Measurements from ENCODE around the gene KIAA0513. TPM values are rescaled to one million over a fixed set of nuclear protein-coding genes. Genes with fewer than 3 reads are reported as not detected.

The KIAA0513 gene
- total RNA-seq, 1 experiment from 2014 or later: 2.9 TPM

DNA sequence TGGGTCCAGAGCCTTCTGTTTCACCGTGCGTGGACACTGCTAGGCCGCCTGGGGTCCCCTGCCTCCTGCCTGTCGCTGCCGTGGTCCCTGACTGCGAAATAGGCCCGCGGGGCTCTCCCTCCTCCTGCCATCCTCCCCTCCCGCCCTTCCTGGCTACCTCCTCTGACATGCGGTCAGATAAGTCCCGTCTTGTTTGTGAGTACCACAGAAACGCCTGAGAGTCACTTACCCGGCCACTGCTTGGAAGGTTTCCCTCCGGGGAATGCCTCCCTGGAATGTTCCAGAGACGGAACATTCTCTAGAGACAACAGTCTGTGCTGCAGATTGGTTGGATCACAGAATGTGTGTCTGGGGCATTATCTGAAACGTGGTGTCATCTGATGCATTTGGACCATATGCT is 61.9 kb downstream of the KIAA0513 start:
- H3K9me3 ChIP-seq (ENCODE audit: low read depth, low read length, poor library complexity, severe bottlenecking): no peaks in the 10 kb centered on the region
- CTCF ChIA-PET: no interaction called here
- POLR2A ChIA-PET (ENCODE audit: low non-redundant PET): no interaction called here
- no peaks in the 10 kb centered on the region for H3K4me1 ChIP-seq (ENCODE audit: insufficient read depth, low read length, poor library complexity, severe bottlenecking)
- no peak for DNase-seq (ENCODE audit: low spot score)
- H3K36me3 ChIP-seq (ENCODE audit: insufficient read depth, low read length, poor library complexity, severe bottlenecking): no peaks in the 10 kb centered on the region
- intact Hi-C loops (cut with micrococcal nuclease; ENCODE audit: unreplicated experiment): no loop called here
- H3K27ac ChIP-seq (ENCODE audit: low read depth, low read length, poor library complexity, severe bottlenecking): no peak overlapping the region
- H3K4me3 ChIP-seq (ENCODE audit: low read depth, low read length, poor library complexity, severe bottlenecking): no peak overlapping the region
- TF ChIP-seq CTCF (conservative IDR thresholded peaks at IDR 0.05; ENCODE audit: low read depth, low read length) (no peak), EZH2 (IDR thresholded peaks at IDR 0.05; ENCODE audit: borderline replicate concordance, low read depth, low read length, poor library complexity, severe bottlenecking) (no peak)
- BruUV-seq (replicated peaks): no TSS peak
- H3K27me3 ChIP-seq (replicated peaks; ENCODE audit: insufficient read depth, low read depth, low read length, poor library complexity): no peaks in the 10 kb centered on the region

DNA sequence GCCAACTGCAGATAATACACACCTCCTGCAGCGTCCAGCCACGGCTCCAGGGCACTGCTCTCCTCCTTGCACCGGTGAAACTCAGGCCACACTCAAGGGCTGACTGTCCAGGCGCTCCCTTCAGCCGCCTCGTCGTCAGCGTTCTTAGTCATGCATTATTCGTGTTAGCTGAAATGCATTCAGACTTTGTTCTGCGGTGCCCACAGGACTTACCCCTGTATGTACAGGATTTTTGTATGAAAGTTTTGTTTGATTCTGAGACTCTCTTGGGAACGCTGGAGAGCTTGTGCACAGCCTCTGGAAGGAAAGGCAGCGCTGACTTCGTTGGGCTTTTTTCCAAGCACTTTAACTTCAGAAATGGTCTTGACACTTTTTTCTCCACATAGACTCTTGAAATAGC is 62.6 kb downstream of the KIAA0513 start:
- intact Hi-C loops (cut with micrococcal nuclease; ENCODE audit: unreplicated experiment): no loop called here
- no peak overlapping the region for H3K4me3 ChIP-seq (ENCODE audit: low read depth, low read length, poor library complexity, severe bottlenecking)
- H3K4me1 ChIP-seq (ENCODE audit: insufficient read depth, low read length, poor library complexity, severe bottlenecking): no peaks in the 10 kb centered on the region
- no peaks in the 10 kb centered on the region for H3K9me3 ChIP-seq (ENCODE audit: low read depth, low read length, poor library complexity, severe bottlenecking)
- CTCF ChIA-PET: no interaction called here
- H3K27me3 ChIP-seq (replicated peaks; ENCODE audit: insufficient read depth, low read depth, low read length, poor library complexity): no peaks in the 10 kb centered on the region
- H3K27ac ChIP-seq (ENCODE audit: low read depth, low read length, poor library complexity, severe bottlenecking): no peak overlapping the region
- no peaks in the 10 kb centered on the region for H3K36me3 ChIP-seq (ENCODE audit: insufficient read depth, low read length, poor library complexity, severe bottlenecking)
- no TSS peak for BruUV-seq (replicated peaks)
- POLR2A ChIA-PET (ENCODE audit: low non-redundant PET): no interaction called here
- TF ChIP-seq CTCF (conservative IDR thresholded peaks at IDR 0.05; ENCODE audit: low read depth, low read length) (no peak), EZH2 (IDR thresholded peaks at IDR 0.05; ENCODE audit: borderline replicate concordance, low read depth, low read length, poor library complexity, severe bottlenecking) (no peak)
- DNase-seq (ENCODE audit: low spot score): no peak

GRCh38 chr16:85090873-85091521 is 63.4 kb downstream of the KIAA0513 start:
- DNase-seq (ENCODE audit: low spot score): no peak
- no peak for TF ChIP-seq CTCF (conservative IDR thresholded peaks at IDR 0.05; ENCODE audit: low read depth, low read length)
- no peak for TF ChIP-seq EZH2 (IDR thresholded peaks at IDR 0.05; ENCODE audit: borderline replicate concordance, low read depth, low read length, poor library complexity, severe bottlenecking)
- intact Hi-C loops (cut with micrococcal nuclease; ENCODE audit: unreplicated experiment): no loop called here
- Histone ChIP-seq H3K9me3 (ENCODE audit: low read depth, low read length, poor library complexity, severe bottlenecking) (no peaks in the 10 kb centered on the region), H3K36me3 (ENCODE audit: insufficient read depth, low read length, poor library complexity, severe bottlenecking) (no peaks in the 10 kb centered on the region), H3K4me1 (ENCODE audit: insufficient read depth, low read length, poor library complexity, severe bottlenecking) (no peaks in the 10 kb centered on the region), H3K27me3 (replicated peaks; ENCODE audit: insufficient read depth, low read depth, low read length, poor library complexity) (no peaks in the 10 kb centered on the region), H3K27ac (ENCODE audit: low read depth, low read length, poor library complexity, severe bottlenecking) (no peak overlapping the region), H3K4me3 (ENCODE audit: low read depth, low read length, poor library complexity, severe bottlenecking) (no peak overlapping the region)
- BruUV-seq (replicated peaks): no TSS peak
- CTCF ChIA-PET: no interaction called here
- POLR2A ChIA-PET (ENCODE audit: low non-redundant PET): interaction anchor here (0.6 kb wide), 1 partner anchor 10 kb away, joined by 5 read pairs; no protein-coding TSS in a partner anchor
